ENCODE results near the gene DAND5. TPM values are rescaled to one million over a fixed set of nuclear protein-coding genes. Genes with fewer than 3 reads are reported as not detected.
A peak's percentile ranks its signal among the peaks of the same experiment; 100 is the strongest.

The DAND5 gene
- total and polyA plus RNA-seq, 4 donors, result 0.01 to 0.25 (median 0.17) TPM

DNA sequence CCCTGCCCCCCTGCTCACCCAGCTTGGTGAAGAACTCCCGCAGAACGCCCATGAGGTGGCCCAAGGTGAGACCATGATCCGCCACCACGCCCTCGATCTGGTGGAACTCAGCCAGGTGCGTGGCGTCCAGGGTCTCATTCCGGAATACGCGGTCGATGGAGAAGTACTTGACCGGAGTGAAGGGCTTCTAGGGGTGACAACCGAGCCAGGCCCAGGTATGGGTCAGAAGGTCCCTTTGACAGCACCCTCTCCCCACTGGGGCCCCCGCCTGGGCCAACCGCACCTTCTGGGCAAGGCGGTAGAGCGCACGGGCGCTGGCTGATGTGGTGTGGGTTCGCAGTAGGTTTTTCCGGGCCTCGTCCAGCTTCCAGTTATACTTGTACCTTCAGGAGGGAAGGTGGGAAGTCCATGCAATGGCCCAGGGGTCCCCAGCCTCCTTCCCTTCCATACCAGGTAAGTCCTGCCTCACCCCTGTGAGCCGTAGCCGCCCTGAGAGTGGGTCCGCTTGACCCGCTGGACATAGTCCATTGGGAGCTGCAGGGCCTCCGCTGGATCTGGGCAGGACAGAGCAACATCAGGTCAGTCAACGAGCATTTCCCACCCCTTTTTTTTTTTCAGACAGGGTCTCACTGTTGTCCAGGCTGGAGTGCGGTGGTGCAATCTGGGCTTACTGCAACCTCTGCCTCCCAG lies 44.6 kb upstream of the DAND5 start:
- peaks cover 13 to 47% (median 43%) of the 10 kb centered on the region in 4 donors for H3K36me3 ChIP-seq (ENCODE audit: control insufficient read depth in 4 of 4, insufficient read depth in 4 of 4, low read length in 4 of 4)
- WGBS, 2 donors, result 96% methylated on average over 29 of the region's 29 CpGs
- no peak for ATAC-seq (ENCODE audit: insufficient read depth, low FRiP score)

DNA sequence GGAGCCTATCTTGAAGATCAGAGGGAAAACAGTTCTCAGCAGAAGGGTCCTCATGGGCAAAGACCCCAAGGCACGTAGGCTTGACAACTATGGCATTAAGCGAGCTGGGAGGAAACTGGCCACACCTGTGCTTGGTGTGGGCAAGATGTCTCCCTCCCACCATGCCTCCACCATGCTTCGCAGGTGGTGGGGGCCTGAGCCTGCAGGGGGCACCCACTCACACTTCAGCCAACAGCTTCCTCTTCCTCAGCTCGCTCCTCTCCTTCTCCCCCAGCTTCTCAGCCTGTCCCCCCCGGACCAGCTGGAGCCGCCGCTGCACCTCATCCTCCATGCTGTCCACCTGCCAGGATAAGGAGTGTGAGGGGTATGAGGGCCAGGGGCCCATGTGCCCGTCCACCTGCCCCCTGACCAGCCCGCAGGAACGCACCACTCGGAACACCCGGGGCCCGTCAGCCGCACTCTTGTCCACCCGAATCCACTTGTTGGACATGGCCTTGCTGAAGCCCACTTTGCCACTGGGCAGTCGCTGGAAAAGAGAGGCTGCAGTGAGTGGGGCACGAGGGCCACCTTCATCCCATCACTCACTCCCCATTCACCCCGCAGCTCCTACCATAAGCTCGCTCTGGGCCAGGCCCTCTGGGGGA lies 39.3 kb upstream of the DAND5 start:
- DNase-seq, result no peak
- H3K36me3 ChIP-seq (ENCODE audit: control insufficient read depth in 4 of 4, insufficient read depth in 4 of 4, low read length in 4 of 4), result peaks cover 0 to 34% (median 20%) of the 10 kb centered on the region in 4 donors

More for the DNA sequence above, 44.6 kb upstream of the DAND5 start:
- H3K9ac ChIP-seq (ENCODE audit: insufficient read depth in 1 of 2, low read length in 2 of 2), result no peak overlapping the region
- TF ChIP-seq, protein P1, sequence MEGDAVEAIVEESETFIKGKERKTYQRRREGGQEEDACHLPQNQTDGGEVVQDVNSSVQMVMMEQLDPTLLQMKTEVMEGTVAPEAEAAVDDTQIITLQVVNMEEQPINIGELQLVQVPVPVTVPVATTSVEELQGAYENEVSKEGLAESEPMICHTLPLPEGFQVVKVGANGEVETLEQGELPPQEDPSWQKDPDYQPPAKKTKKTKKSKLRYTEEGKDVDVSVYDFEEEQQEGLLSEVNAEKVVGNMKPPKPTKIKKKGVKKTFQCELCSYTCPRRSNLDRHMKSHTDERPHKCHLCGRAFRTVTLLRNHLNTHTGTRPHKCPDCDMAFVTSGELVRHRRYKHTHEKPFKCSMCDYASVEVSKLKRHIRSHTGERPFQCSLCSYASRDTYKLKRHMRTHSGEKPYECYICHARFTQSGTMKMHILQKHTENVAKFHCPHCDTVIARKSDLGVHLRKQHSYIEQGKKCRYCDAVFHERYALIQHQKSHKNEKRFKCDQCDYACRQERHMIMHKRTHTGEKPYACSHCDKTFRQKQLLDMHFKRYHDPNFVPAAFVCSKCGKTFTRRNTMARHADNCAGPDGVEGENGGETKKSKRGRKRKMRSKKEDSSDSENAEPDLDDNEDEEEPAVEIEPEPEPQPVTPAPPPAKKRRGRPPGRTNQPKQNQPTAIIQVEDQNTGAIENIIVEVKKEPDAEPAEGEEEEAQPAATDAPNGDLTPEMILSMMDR (IDR thresholded peaks at IDR 0.05; ENCODE audit: control extremely low read depth, extremely low read depth), result no peak
- H3K27ac ChIP-seq (ENCODE audit: low read depth in 1 of 2, low read length in 1 of 2), result no peak overlapping the region
- no peaks in the 10 kb centered on the region for H3K9me3 ChIP-seq (ENCODE audit: control insufficient read depth in 4 of 4, insufficient read depth in 3 of 4, low read length in 3 of 4)
- DNase-seq, result no peak
- H3K27me3 ChIP-seq (ENCODE audit: control insufficient read depth in 3 of 3, insufficient read depth in 3 of 3, low read length in 2 of 3), result no peaks in the 10 kb centered on the region
- no peak overlapping the region for H3K4me3 ChIP-seq
- no peaks in the 10 kb centered on the region for H3K4me1 ChIP-seq (ENCODE audit: control insufficient read depth in 5 of 5, insufficient read depth in 5 of 5, low read length in 5 of 5)

DNA sequence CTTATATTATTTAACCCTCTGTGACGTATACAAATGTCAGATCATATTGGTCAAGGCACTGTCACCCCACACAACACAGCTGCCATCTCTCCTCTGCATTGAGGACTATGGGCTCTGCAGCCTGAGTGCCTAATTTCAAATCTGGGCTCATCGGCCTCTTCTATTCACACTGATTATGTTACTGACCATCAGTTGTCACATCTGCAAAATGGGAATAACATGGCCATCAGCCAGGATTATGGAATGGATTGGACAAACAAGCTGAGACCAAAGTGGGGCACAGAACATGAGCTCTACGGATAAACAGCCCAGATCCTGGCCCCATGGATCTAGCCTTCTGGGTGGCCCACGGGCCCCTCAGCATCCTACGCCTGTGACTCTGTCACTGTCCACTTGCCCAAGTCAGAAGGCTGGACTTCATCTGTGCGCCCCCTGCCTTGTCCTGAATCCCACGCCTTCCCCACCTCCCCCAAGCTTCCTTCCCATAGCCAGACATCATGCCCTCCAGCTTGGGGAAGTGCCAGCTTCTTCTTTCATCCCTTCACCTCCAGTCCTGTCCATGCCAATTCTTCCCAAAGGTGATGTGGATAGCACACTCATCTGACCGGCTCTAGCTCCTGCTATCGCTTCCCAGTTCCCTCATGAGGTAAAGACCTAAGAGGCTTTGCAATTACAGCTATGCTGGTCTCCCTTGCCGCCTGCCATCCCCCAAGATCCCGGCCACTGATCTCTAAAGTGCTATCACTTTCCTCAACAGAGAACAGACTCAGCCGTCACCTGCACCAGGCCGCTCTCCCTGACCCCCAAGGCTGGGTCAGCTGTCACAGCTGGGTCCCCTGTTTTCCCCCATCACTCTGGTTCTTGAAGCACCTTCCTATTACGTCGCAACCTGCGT lies 36.7 kb upstream of the DAND5 start:
- Histone ChIP-seq H3K9me3 (ENCODE audit: control insufficient read depth in 4 of 4, insufficient read depth in 3 of 4, low read length in 3 of 4) (no peaks in the 10 kb centered on the region), H3K27ac (ENCODE audit: low read depth in 1 of 2, low read length in 1 of 2) (peak overlapping the region in 1 of 2 donors; percentile 83), H3K9ac (ENCODE audit: insufficient read depth in 1 of 2, low read length in 2 of 2) (peak overlapping the region; percentile 41 to 73), H3K4me3 (peak overlapping the region; percentile 94), H3K36me3 (ENCODE audit: control insufficient read depth in 4 of 4, insufficient read depth in 4 of 4, low read length in 4 of 4) (peaks cover 0 to 26% (median 11%) of the 10 kb centered on the region in 4 donors), H3K4me1 (ENCODE audit: control insufficient read depth in 5 of 5, insufficient read depth in 5 of 5, low read length in 5 of 5) (peaks cover 5 to 17% (median 10%) of the 10 kb centered on the region in 5 donors), H3K27me3 (ENCODE audit: control insufficient read depth in 3 of 3, insufficient read depth in 3 of 3, low read length in 2 of 3) (no peaks in the 10 kb centered on the region)
- WGBS, 2 donors, result 26 to 28% methylated on average over 16 of the region's 16 CpGs
- TF ChIP-seq, protein P1 (IDR thresholded peaks at IDR 0.05; ENCODE audit: control extremely low read depth, extremely low read depth), result no peak
- no peak for DNase-seq
- no peak for ATAC-seq (ENCODE audit: insufficient read depth, low FRiP score)

More for the DNA sequence above, 39.3 kb upstream of the DAND5 start:
- no peaks in the 10 kb centered on the region for H3K27me3 ChIP-seq (ENCODE audit: control insufficient read depth in 3 of 3, insufficient read depth in 3 of 3, low read length in 2 of 3)
- no peaks in the 10 kb centered on the region for H3K9me3 ChIP-seq (ENCODE audit: control insufficient read depth in 4 of 4, insufficient read depth in 3 of 4, low read length in 3 of 4)
- no peak for ATAC-seq (ENCODE audit: insufficient read depth, low FRiP score)
- no peak overlapping the region for H3K27ac ChIP-seq (ENCODE audit: low read depth in 1 of 2, low read length in 1 of 2)
- TF ChIP-seq, protein P1 (IDR thresholded peaks at IDR 0.05; ENCODE audit: control extremely low read depth, extremely low read depth), result no peak
- H3K9ac ChIP-seq (ENCODE audit: insufficient read depth in 1 of 2, low read length in 2 of 2), result no peak overlapping the region
- peaks cover 5 to 11% (median 7%) of the 10 kb centered on the region in 5 donors for H3K4me1 ChIP-seq (ENCODE audit: control insufficient read depth in 5 of 5, insufficient read depth in 5 of 5, low read length in 5 of 5)
- H3K4me3 ChIP-seq, result no peak overlapping the region
- 78 to 87% methylated on average over 19 of the region's 19 CpGs for WGBS, 2 donors
